Measurements from ENCODE around the gene CDH16.

CDH16 gene

GRCh38 chr16:66925322-66925840 lies 6.7 kb upstream of the CDH16 start, which contains the start of gene RRAD:
Gene RRAD (minus strand): TSS chr16:66925535. CDS start chr16:66925179, 356 bp downstream.
- Histone ChIP-seq H3K4me3 (ENCODE audit: low read depth in 1 of 2, low read length in 2 of 2) (peak within 1 kb of the TSS; percentile 56 to 67), H3K4me1 (ENCODE audit: insufficient read depth, low read length) (peaks cover 26% of the 10 kb centered on the region), H3K36me3 (ENCODE audit: insufficient read depth, low read length) (no peaks in the 10 kb centered on the region), H3K9ac (ENCODE audit: low read length) (no peak within 1 kb of the TSS), H3K27ac (ENCODE audit: low read depth, low read length) (peak within 1 kb of the TSS; percentile 83), H3K9me3 (ENCODE audit: low read length) (no peaks in the 10 kb centered on the region), H3K27me3 (ENCODE audit: control insufficient read depth in 1 of 2, insufficient read depth in 2 of 2, low read length in 2 of 2) (no peaks in the 10 kb centered on the region)

DNA sequence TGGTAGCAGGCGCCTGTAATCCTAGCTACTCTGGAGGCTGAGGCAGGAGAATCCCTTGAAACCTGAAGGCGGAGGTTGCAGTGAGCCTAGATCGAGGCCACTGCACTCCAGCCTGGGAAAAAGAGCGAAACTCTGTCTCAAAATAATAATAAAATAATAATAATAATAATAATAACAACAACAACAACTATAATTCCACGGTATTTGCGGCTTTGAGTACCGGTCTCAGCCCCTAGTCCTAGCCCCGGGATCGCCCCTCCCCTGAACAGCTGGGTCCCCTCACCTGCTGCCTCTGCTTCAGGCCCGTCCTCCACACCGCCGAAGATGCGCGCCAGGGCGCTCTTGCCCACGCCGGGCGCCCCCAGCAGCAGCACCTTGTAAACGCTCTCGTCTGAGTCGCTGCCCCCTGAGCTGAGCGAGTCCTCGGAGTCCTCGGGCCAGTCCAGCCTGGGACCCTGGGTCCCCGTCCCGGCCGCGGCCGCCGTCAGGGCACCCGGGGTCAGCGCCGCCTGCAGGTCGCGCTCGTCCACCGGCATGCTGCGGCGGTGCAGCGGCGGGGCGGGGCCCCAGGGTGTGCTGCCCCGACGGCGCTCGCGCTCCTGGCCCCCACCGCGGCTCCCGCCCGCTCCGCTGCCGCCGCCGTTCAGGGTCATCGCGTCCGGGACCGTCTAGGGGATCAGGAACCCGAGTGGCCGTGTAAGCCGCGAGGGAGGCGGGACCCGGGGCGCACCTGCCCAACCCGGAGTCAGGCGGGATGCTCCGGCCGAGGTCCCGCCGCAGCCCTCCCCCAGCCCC lies 6.0 kb upstream of the CDH16 start:
- peaks cover 26% of the 10 kb centered on the region for H3K4me1 ChIP-seq (ENCODE audit: insufficient read depth, low read length)
- H3K36me3 ChIP-seq (ENCODE audit: insufficient read depth, low read length): no peaks in the 10 kb centered on the region
- H3K4me3 ChIP-seq (ENCODE audit: low read depth in 1 of 2, low read length in 2 of 2): peak overlapping the region; percentile 56 to 67
- peak overlapping the region; percentile 83 for H3K27ac ChIP-seq (ENCODE audit: low read depth, low read length)
- no peaks in the 10 kb centered on the region for H3K9me3 ChIP-seq (ENCODE audit: low read length)
- no peak overlapping the region for H3K9ac ChIP-seq (ENCODE audit: low read length)
- no peaks in the 10 kb centered on the region for H3K27me3 ChIP-seq (ENCODE audit: control insufficient read depth in 1 of 2, insufficient read depth in 2 of 2, low read length in 2 of 2)

- Histone ChIP-seq H3K27ac (ENCODE audit: low read depth, low read length) (peak overlapping the region; percentile 28), H3K27me3 (ENCODE audit: control insufficient read depth in 1 of 2, insufficient read depth in 2 of 2, low read length in 2 of 2) (no peaks in the 10 kb centered on the region), H3K9me3 (ENCODE audit: low read length) (no peaks in the 10 kb centered on the region), H3K4me1 (ENCODE audit: insufficient read depth, low read length) (peaks cover 26% of the 10 kb centered on the region), H3K36me3 (ENCODE audit: insufficient read depth, low read length) (no peaks in the 10 kb centered on the region), H3K9ac (ENCODE audit: low read length) (no peak overlapping the region), H3K4me3 (ENCODE audit: low read depth in 1 of 2, low read length in 2 of 2) (peak overlapping the region in 1 of 2 donors; percentile 36)
Measured at GRCh38 chr16:66923866-66924265, 5.2 kb upstream of the CDH16 start.

DNA sequence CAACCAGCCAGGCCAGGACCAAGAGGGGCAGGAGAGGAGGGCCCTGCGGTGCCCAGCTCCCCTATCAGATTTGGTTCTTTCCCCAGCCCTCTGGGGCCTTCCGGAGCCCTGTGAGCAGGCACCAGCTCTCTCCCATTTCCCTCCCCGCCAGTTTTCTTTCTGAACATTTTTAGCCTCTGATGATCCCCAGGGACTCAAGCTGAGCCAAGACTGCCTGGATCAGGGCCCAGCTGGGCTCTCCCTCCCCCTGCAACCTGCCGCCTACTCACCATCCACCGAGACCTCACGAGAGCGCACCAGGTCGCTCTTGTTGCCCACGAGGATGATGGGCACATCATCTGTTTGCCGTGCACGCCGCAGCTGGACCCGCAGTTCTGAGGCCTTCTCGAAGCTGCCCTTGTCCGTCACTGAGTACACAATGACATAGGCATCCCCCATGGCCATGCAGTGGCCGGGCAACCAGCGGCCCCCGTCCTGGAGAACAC lies 4.6 kb upstream of the CDH16 start:
- Histone ChIP-seq H3K4me3 (ENCODE audit: low read depth in 1 of 2, low read length in 2 of 2) (peak overlapping the region in 1 of 2 donors; percentile 36), H3K9ac (ENCODE audit: low read length) (no peak overlapping the region), H3K4me1 (ENCODE audit: insufficient read depth, low read length) (peaks cover 26% of the 10 kb centered on the region), H3K27me3 (ENCODE audit: control insufficient read depth in 1 of 2, insufficient read depth in 2 of 2, low read length in 2 of 2) (no peaks in the 10 kb centered on the region), H3K36me3 (ENCODE audit: insufficient read depth, low read length) (no peaks in the 10 kb centered on the region), H3K9me3 (ENCODE audit: low read length) (no peaks in the 10 kb centered on the region), H3K27ac (ENCODE audit: low read depth, low read length) (peak overlapping the region; percentile 28)

DNA sequence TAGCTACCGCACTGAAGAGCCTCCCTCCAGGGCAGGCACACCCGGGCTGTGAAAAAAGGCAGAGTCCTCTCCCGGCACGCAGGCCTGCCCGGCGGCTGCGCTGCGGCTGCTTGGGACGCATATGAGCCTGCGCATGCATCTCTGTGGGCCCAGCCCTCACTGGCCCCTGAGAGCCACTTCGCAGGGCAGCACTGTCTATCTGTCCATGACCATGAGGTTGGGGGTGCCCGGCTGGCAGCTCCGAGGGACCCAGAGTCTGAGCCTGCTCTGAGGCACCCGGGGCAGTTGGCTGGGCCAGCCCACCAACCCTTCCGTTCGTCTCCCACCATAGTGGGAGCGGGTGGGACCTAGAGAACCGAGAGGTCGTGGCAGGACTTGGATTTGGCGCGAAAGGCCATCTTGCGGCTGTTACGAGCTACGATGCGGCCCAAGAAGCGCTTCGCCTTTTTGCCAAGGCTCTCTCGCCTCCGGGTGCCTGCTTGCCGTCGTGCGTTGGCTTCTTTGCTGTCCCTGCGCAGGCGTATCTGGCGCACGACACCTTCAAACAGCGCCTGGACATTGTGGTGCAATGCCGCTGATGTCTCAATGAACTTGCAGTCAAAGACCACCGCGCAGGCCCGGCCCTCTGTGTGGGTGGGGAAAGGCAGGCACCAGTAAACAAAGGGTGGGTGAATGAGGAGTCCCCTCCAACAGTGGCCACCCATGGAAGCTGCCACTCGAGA lies 3.2 kb upstream of the CDH16 start:
- Histone ChIP-seq H3K27me3 (ENCODE audit: control insufficient read depth in 1 of 2, insufficient read depth in 2 of 2, low read length in 2 of 2) (no peaks in the 10 kb centered on the region), H3K4me3 (ENCODE audit: low read depth in 1 of 2, low read length in 2 of 2) (no peak overlapping the region), H3K9ac (ENCODE audit: low read length) (no peak overlapping the region), H3K4me1 (ENCODE audit: insufficient read depth, low read length) (peaks cover 26% of the 10 kb centered on the region), H3K36me3 (ENCODE audit: insufficient read depth, low read length) (no peaks in the 10 kb centered on the region), H3K27ac (ENCODE audit: low read depth, low read length) (no peak overlapping the region), H3K9me3 (ENCODE audit: low read length) (no peaks in the 10 kb centered on the region)

DNA sequence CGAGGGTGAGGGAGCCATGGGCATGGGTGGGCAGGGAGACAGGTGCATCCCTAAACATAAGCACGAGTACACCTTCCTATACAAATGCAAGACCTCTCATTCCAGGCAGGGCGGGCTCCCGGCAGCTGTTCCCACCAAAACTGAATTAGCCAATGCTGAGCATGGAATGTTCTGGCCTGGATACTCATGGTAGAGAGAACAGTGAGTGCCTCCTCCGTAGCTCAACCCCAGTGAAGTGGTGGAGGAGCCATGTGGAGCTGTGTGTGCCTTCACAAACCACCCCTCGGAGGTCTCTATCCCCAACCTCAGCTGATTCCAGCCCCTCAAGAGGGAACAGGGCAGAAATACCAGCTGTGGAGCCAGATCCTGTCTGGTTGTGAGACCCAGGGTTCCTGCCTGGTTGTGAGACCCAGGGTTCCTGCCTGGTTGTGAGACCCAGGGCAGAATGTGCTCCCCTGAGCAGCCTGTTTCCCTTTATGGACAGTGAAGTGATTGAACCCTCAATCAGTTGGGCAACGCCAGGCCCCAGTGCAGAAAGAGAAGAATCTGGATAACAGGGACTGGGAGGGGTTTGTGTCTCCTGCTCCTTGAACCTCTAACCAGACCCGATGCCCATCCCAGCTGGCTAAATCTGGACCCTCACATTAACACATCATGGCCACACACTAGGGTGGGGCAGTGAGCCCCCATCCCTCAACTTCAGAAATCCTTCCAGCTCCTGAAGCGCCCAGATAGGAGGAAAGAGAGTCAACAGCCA lies 2.4 kb upstream of the CDH16 start:
- Histone ChIP-seq H3K9ac (ENCODE audit: low read length) (no peak overlapping the region), H3K36me3 (ENCODE audit: insufficient read depth, low read length) (no peaks in the 10 kb centered on the region), H3K9me3 (ENCODE audit: low read length) (no peaks in the 10 kb centered on the region), H3K27me3 (ENCODE audit: control insufficient read depth in 1 of 2, insufficient read depth in 2 of 2, low read length in 2 of 2) (no peaks in the 10 kb centered on the region), H3K4me1 (ENCODE audit: insufficient read depth, low read length) (peaks cover 21% of the 10 kb centered on the region), H3K4me3 (ENCODE audit: low read depth in 1 of 2, low read length in 2 of 2) (no peak overlapping the region), H3K27ac (ENCODE audit: low read depth, low read length) (no peak overlapping the region)

DNA sequence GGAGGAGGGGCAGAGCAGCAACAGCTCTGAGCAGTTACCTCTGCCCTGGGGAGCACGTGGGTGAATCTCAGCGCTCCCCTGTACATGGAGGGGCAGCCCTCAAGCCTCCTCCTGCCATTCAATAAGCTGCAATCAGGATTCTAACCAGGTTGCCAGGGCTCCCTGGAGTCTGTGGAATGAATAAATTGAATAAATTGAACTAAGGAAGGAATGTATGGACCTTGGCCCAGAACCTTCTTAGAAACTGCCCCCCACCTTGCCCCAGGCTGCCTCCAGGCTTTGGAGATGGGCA lies 1.6 kb upstream of the CDH16 start:
- H3K9me3 ChIP-seq (ENCODE audit: low read length): no peaks in the 10 kb centered on the region
- H3K27ac ChIP-seq (ENCODE audit: low read depth, low read length): no peak overlapping the region
- H3K36me3 ChIP-seq (ENCODE audit: insufficient read depth, low read length): no peaks in the 10 kb centered on the region
- no peak overlapping the region for H3K9ac ChIP-seq (ENCODE audit: low read length)
- H3K4me3 ChIP-seq (ENCODE audit: low read depth in 1 of 2, low read length in 2 of 2): no peak overlapping the region
- no peaks in the 10 kb centered on the region for H3K27me3 ChIP-seq (ENCODE audit: control insufficient read depth in 1 of 2, insufficient read depth in 2 of 2, low read length in 2 of 2)
- H3K4me1 ChIP-seq (ENCODE audit: insufficient read depth, low read length): peaks cover 15% of the 10 kb centered on the region

- H3K4me3 ChIP-seq (ENCODE audit: low read depth in 1 of 2, low read length in 2 of 2): no peak overlapping the region
- H3K9ac ChIP-seq (ENCODE audit: low read length): no peak overlapping the region
- H3K9me3 ChIP-seq (ENCODE audit: low read length): no peaks in the 10 kb centered on the region
- peaks cover 15% of the 10 kb centered on the region for H3K4me1 ChIP-seq (ENCODE audit: insufficient read depth, low read length)
- H3K27me3 ChIP-seq (ENCODE audit: control insufficient read depth in 1 of 2, insufficient read depth in 2 of 2, low read length in 2 of 2): no peaks in the 10 kb centered on the region
- no peaks in the 10 kb centered on the region for H3K36me3 ChIP-seq (ENCODE audit: insufficient read depth, low read length)
- no peak overlapping the region for H3K27ac ChIP-seq (ENCODE audit: low read depth, low read length)
Measured at GRCh38 chr16:66919569-66920298, 1.0 kb upstream of the CDH16 start.

- Histone ChIP-seq H3K36me3 (ENCODE audit: insufficient read depth, low read length) (no peaks in the 10 kb centered on the region), H3K27ac (ENCODE audit: low read depth, low read length) (no peak overlapping the region), H3K4me1 (ENCODE audit: insufficient read depth, low read length) (peaks cover 6% of the 10 kb centered on the region), H3K4me3 (ENCODE audit: low read depth in 1 of 2, low read length in 2 of 2) (no peak overlapping the region), H3K9ac (ENCODE audit: low read length) (no peak overlapping the region), H3K27me3 (ENCODE audit: control insufficient read depth in 1 of 2, insufficient read depth in 2 of 2, low read length in 2 of 2) (no peaks in the 10 kb centered on the region), H3K9me3 (ENCODE audit: low read length) (no peaks in the 10 kb centered on the region)
Measured at GRCh38 chr16:66918355-66918754, 330 bp downstream of the CDH16 start.

GRCh38 chr16:66917741-66918140 lies 944 bp downstream of the CDH16 start:
- Histone ChIP-seq H3K27me3 (ENCODE audit: control insufficient read depth in 1 of 2, insufficient read depth in 2 of 2, low read length in 2 of 2) (no peaks in the 10 kb centered on the region), H3K27ac (ENCODE audit: low read depth, low read length) (no peak overlapping the region), H3K4me3 (ENCODE audit: low read depth in 1 of 2, low read length in 2 of 2) (no peak overlapping the region), H3K36me3 (ENCODE audit: insufficient read depth, low read length) (no peaks in the 10 kb centered on the region), H3K9me3 (ENCODE audit: low read length) (no peaks in the 10 kb centered on the region), H3K9ac (ENCODE audit: low read length) (no peak overlapping the region), H3K4me1 (ENCODE audit: insufficient read depth, low read length) (no peaks in the 10 kb centered on the region)

DNA sequence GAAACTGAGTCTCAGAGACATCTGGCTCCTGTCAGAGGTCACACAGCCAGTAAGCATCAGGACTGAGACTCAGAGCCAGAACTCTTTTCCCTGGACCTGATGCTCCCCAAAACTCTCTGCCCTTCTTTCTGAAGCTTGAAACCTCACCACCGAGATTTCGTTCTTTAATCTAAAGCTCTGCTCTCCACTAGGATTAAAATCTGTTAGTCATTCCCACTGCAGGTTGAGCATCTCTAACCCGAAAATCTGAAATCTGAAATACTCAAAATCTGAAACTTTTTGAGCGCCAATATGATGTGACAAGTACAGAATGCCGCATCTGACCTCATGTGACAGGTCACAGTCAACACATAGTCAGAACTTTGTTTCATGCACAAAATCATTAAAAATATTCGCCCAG lies 2.2 kb downstream of the CDH16 start:
- Histone ChIP-seq H3K36me3 (ENCODE audit: insufficient read depth, low read length) (no peaks in the 10 kb centered on the region), H3K4me1 (ENCODE audit: insufficient read depth, low read length) (no peaks in the 10 kb centered on the region), H3K27me3 (ENCODE audit: control insufficient read depth in 1 of 2, insufficient read depth in 2 of 2, low read length in 2 of 2) (no peaks in the 10 kb centered on the region), H3K9ac (ENCODE audit: low read length) (no peak overlapping the region), H3K27ac (ENCODE audit: low read depth, low read length) (no peak overlapping the region), H3K9me3 (ENCODE audit: low read length) (no peaks in the 10 kb centered on the region), H3K4me3 (ENCODE audit: low read depth in 1 of 2, low read length in 2 of 2) (no peak overlapping the region)
